Measurements from ENCODE around the gene HMGN1.

DNA sequence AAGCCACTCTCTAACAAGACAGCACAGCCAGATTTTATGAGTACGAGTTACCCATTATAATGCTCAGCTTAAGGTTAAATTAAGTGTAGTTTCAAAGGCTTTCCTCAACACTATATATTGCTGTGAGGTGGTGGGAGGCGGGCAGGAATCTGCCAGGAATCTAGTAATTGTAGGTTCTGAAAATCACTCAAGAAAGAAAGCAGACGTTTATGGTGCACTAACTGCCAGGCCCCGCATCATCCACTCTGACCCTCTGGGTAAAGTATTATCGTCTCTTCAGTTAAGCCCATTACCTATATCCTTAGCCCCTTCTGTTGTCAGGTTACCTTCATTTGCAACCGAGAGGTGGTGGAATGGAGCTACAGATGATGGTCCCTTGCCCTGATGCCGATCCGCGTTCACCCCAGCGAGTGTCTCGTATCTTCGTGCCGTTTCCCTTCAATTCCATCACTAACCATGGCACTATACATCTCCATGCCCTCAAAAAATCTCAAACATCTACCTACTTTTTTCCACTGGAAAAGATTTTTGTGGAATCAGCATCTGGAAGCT lies 12.4 kb downstream of the HMGN1 start:
- TF ChIP-seq, protein P1, sequence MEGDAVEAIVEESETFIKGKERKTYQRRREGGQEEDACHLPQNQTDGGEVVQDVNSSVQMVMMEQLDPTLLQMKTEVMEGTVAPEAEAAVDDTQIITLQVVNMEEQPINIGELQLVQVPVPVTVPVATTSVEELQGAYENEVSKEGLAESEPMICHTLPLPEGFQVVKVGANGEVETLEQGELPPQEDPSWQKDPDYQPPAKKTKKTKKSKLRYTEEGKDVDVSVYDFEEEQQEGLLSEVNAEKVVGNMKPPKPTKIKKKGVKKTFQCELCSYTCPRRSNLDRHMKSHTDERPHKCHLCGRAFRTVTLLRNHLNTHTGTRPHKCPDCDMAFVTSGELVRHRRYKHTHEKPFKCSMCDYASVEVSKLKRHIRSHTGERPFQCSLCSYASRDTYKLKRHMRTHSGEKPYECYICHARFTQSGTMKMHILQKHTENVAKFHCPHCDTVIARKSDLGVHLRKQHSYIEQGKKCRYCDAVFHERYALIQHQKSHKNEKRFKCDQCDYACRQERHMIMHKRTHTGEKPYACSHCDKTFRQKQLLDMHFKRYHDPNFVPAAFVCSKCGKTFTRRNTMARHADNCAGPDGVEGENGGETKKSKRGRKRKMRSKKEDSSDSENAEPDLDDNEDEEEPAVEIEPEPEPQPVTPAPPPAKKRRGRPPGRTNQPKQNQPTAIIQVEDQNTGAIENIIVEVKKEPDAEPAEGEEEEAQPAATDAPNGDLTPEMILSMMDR (IDR thresholded peaks at IDR 0.05): no peak
- no peak for TF ChIP-seq EP300 (IDR thresholded peaks at IDR 0.05)
